Activated CD4-positive, CD25-positive, alpha-beta regulatory T cell (primary cell): ENCODE data around the gene APOBEC3B.
"Not testable (repeated sequence)": the region's sequence is repeated elsewhere in the genome, so short reads cannot be mapped to it uniquely, and the experiment has no call there.

Experiments
- DNase-seq, 4 experiments: peaks; one replicate each; lab custom pipeline; 2025; lab: John Stamatoyannopoulos, UW

Gene APOBEC3B

DNA sequence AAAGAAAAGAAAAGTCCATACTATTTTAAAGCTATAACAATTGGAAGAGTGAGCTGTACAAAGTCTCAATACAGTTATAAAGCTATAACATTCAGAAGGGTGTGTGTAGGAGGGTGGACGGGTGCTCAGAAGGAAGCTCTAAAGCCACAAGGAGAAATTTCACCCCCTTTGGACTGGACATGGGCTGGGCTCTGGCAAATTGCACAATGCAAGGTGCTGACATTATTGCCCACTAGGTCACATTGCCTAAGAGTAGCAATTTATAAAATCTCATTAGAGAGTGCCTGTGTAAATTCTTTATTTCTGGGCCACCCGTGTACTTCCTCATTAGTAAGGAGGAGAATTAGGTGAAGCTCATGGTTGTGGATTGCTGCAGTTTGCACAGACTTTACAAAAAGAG, 30.4 kb upstream of the APOBEC3B start:
- no peak for DNase-seq

DNA sequence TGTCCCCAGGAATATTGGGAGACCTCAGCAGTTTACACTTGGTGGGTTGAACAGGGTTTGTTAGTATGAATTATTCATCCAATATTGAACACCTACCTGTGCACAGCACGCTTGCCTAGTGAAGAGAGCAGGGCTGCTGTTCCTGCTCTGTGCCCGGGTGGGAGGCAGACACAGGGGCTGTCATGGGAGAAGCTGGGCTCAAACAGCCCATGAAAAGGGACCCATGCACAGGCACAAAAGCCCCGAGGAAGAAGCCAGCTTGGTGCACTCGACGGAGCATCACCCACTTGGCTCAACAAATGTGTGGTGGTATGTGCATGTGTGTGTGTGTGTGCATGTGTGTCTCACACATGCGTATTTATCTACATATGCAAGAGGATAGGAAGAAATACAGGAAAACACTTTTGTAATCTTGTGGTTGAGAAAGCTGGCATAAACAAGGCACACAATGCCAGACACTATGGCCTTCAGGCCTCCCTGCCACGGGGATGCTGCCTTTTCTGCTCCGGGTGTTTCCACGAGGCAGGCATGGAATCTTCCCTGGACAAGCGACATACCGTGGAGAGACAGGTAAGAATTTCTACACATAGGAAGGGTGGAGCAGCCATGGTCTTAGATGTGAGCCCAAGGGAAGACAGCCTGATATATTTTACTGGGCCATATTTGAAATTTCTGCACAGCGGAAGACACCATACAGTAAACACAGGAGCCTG, 29.7 kb upstream of the APOBEC3B start:
- no peak for DNase-seq

- no peak for DNase-seq
Measured at GRCh38 chr22:38953091-38953490, 29.1 kb upstream of the APOBEC3B start.

DNA sequence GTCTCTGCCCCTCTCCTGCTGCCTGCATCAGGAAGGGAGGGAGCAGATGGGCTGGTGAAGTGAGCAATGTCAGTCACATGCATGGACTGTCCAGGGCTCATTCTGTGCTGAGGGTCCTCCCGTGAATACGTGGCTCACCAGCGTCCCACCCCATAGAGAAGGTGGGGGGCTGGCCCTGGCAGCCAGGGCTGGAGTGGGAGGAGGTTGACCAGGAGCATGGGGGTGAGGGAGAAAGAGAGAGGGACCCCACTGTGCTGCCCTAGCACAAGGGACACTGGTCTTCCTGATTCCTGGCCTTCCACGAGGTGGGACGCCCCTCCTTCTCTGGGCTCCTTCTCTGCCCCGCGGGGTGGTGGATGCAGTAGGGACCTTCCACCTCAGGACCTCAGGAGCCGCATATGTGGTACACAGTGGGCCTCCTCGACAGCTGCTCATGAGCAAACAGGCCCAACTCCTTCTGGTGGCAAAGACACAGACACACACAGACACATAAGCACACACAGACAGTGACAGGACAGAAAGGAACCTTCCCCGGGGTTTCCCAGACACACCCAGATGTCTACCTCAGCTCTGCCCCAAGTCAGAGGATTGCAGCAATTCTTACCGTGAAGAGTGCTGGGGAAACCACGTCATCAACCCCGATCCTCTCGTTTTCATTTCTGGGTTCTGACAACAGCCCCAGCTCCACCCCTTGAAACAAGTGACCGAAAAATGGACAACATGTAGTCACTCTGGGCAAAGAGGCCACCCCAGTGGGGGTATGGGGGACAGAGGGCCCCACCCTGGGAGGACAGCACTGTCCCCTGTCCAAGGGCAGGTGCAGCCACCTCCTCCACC, 28.4 kb upstream of the APOBEC3B start:
- DNase-seq: peak in 2 of 4 experiments; percentile 47 to 56

- DNase-seq: no peak
Measured at GRCh38 chr22:38954414-38955043, 27.6 kb upstream of the APOBEC3B start.

DNA sequence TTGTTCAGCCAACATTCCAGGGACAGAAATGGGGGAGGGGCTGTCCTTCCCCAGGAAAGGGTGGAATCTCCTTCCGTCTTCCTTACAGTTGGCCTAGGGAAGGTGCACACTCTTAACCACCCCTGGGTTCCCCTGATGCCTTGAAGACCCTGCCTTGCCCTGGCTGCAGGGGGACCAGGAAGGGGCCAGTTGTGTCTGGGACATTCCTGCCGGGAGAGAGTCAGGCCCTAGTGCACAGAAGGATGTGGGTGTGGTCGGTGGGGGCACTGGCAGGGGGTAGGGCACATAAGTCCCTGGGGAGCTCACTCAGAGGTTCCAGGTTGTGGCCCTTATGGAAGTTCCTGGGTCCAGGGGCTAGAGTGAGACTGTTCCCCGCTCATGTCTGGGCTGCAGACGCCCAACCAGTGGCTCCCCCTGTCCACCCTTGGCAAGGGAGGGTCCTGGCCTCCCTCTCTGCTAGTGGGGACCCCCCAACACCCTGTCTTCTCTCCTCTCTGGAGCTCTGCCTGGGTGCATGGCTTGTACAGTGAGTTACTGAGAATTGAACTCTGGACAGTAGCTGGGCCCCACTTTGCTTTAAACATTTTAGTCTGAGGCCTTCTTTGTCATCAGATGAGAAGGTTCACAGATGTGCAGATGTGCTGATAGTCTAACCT, 26.8 kb upstream of the APOBEC3B start:
- no peak for DNase-seq

DNA sequence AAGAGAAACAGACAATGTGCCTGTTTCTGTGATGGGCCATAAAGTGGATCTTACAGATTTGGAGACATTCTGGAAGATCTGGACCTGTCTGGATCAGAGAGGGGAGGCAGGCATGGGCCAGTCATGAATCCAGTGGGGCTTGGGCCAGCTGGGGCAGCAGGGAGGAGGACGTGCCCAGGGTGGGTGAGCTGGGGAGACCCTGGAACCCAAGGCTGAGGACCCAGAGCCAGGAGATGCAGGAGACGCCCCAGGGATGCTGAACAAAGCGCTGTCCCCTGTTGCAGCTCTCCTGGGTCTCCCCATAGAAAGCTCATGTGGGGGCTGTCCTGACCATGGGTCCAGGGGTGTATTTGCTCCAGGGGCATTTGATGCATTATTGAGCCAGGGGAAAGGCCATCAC, 26.2 kb upstream of the APOBEC3B start:
- DNase-seq: no peak

DNA sequence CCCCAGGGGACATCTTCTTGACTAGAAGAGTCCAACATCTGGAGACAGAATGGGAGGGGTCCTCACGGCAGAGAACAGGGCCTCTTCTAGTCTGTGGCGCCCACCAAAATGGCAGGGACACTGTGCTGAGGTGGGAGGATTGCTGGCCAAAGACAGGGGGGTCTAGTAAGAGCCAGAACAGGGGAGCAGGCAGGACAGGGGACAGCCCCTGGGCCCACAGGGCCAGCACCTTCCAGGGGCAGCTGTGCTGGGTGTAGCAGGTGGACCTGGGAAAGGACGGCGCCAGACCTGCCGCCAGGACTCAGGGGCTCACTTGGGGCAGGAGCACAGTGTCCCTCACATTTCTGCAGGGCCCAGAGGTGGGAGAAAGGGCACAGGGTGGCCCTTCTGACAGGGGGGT, 25.6 kb upstream of the APOBEC3B start:
- no peak for DNase-seq

DNA sequence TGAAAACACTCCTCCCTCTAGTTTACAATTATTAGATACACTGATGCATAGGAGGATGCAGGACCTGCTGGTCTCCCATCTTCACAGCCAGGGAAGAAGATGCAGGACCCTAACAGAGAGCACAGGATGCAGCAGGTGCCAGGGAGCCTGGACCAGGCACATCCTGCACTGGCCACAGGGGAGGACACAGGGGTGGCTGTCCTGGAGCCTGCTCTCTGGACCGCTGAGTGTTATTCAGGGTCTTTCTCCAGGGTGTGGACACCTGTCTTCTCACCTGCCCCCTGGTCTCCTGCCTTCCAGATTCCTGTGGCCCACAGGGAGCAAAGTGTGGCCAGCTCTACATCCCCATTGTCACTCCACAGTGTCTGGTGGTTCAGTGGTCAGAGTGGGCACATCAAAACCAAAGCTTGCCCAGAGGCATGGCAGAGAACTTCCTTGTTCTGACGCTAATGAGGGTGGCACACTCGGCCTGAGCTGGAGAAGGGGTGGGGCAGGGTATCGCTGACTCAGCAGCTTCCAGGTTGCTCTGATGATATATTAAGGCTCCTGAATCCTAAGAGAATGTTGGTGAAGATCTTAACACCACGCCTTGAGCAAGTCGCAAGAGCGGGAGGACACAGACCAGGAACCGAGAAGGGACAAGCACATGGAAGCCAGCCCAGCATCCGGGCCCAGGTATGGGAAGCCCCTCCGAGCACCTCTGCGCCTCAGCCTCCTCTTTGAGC, 24.9 kb upstream of the APOBEC3B start, which contains the start of gene APOBEC3A:
Gene APOBEC3A, plus strand, starts transcription at position 564 of the 725 bp plus-strand sequence. Its CDS starts 83 bp downstream, at position 647.
- DNase-seq: no peak

- no peak for DNase-seq
Measured at GRCh38 chr22:38957808-38958650, 24.1 kb upstream of the APOBEC3B start.

- DNase-seq: not testable (repeated sequence)
Measured at GRCh38 chr22:38958651-38958943, 23.6 kb upstream of the APOBEC3B start.

DNA sequence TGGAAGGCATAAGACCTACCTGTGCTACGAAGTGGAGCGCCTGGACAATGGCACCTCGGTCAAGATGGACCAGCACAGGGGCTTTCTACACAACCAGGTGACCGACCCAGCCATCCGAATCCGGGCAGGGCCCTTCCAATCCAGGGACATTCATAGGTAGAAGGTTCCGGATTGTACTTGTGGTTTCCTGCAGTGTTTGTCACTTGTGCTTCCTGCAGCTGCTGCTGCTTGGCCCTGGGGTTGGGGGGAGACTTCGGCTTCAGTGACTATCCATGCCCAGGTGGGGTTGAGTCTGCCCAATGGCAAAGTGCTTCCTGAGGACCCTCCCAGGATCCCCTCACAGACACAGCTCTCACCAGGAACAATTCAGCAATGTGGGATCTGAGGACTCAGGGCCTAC, 22.6 kb upstream of the APOBEC3B start:
- DNase-seq: no peak

- DNase-seq: not testable (repeated sequence)
Measured at GRCh38 chr22:38960673-38961072, 21.5 kb upstream of the APOBEC3B start.

GRCh38 chr22:38963291-38963738, 18.8 kb upstream of the APOBEC3B start:
- not testable (repeated sequence) for DNase-seq

DNA sequence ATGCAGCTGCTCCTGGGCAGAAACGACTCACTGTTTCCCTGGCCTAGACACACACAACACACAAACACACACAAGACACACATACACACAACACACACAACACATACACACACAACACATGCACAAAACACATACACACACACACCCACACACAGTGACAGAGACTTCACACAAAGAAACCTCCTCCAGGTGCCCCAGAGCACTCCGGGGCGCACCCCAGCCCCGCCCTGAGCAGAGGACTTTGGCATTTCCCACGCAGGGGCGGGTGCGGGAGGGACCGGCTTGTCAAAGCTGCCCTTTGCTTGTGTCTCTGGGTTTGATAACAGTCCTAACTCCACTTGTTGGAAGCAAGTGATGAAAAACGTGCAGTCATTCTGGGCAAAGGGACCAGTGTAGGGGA, 18.3 kb upstream of the APOBEC3B start:
- no peak for DNase-seq

- no peak for DNase-seq
Measured at GRCh38 chr22:38964306-38964705, 17.8 kb upstream of the APOBEC3B start.

DNA sequence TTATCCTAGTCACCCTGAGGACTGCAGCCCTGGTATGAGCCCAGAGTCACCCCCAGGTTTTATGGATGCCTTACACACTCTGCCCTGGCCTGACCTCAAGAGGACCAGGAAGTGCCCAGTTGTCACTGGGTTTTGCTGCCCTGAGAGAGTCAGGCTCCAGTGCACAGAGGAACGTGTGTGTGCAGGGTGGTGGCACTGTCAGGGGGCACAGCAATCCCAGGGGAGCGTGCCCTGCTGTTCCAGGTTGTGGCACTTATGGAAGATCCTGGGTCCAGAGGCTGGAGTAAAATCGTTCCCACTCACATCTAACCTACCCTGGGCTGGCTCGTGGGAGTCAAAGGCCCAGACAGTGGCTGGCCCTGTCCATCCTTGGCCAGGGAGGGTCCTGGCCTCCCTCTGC, 17.2 kb upstream of the APOBEC3B start:
- no peak for DNase-seq

- no peak for DNase-seq
Measured at GRCh38 chr22:38965614-38966379, 16.4 kb upstream of the APOBEC3B start.

GRCh38 chr22:38966380-38966702, 15.8 kb upstream of the APOBEC3B start:
- no peak for DNase-seq

DNA sequence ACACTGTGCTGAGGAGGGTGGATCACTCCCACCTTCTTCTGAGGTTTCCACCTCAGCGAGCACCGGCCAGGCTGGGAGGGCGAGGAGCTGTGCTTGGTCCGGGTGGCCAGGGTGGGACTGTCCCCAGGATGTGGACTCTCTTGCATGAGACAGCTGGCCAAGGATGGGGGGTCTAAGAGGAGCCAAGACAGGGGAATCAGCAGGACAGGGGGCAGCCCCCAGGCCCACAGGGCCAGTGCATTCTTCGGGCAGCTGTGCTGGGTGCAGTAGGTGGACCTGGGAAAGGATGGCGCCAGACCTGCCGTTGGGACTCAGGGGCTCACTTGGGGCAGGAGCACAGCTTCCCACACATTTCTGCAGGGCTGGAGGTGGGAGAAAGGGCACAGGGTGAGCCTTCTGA, 15.2 kb upstream of the APOBEC3B start:
- no peak for DNase-seq
